Measurements from ENCODE around the gene CAPZA2. TPM values are rescaled to one million over a fixed set of nuclear protein-coding genes. Genes with fewer than 3 reads are reported as not detected.

CAPZA2 gene
- total RNA-seq, 2 experiments from 2014 or later, result 131 to 135 TPM

Other genes with a start within 250 kb of the CAPZA2 start
- gene MET, start 190.4 kb upstream of the CAPZA2 start, total RNA-seq, result not detected
- 1 to 10 TPM; 4.6 to 5.6 TPM for gene ST7, start 90.9 kb downstream of the CAPZA2 start, total RNA-seq

All from activated naive CD8-positive, alpha-beta T cell treated with anti-CD3 and anti-CD28 coated beads, Interleukin-2, amount 10 ng/mL, durations not matched to agents 7 days and 5 days (primary cell).